Endodermal cell (in vitro differentiated cells): ENCODE measurements around the gene ANKRD22. TPM values are rescaled to one million over a fixed set of nuclear protein-coding genes. Genes with fewer than 3 reads are reported as not detected.

ENCODE experiments used
- DNase-seq: peaks from one replicate; pipeline ENCODE4 v3.0.0-alpha.2; 2017
- H3K27ac ChIP-seq: 2 replicates; pipeline ENCODE4 v1.5.1; 2013; ENCODE audit warnings: mild to moderate bottlenecking, low read depth, low read length, moderate library complexity
- H3K27me3 ChIP-seq: 2 replicates; pipeline ENCODE4 v1.6.1; 2013; ENCODE audit warnings: mild to moderate bottlenecking, low read length, moderate library complexity; ENCODE audit not compliant: insufficient read depth, control insufficient read depth, poor library complexity, severe bottlenecking
- H3K36me3 ChIP-seq: 2 replicates; pipeline ENCODE4 v1.7.0; 2013; ENCODE audit warnings: mild to moderate bottlenecking, low read length, moderate library complexity; ENCODE audit not compliant: control insufficient read depth, insufficient read depth
- H3K4me1 ChIP-seq: one replicate; pipeline ENCODE4 v1.7.0; 2013; ENCODE audit warnings: low read length; ENCODE audit not compliant: control insufficient read depth, insufficient read depth
- H3K4me3 ChIP-seq: 2 replicates; pipeline ENCODE4 v1.5.1; 2013; ENCODE audit warnings: mild to moderate bottlenecking, low read length, moderate library complexity
- H3K9ac ChIP-seq: 2 replicates; pipeline ENCODE4 v1.6.1; 2013; ENCODE audit warnings: mild to moderate bottlenecking, low read length, moderate library complexity; ENCODE audit not compliant: poor library complexity, severe bottlenecking; ENCODE audit errors: extremely low read depth
- H3K9me3 ChIP-seq: 2 replicates; pipeline ENCODE4 v1.6.1; 2013; ENCODE audit warnings: mild to moderate bottlenecking, low read length, moderate library complexity; ENCODE audit not compliant: control insufficient read depth
- H3K27ac Mint-ChIP-seq: 2 replicates; pipeline ENCODE4 v1.8.0; 2020; ENCODE audit warnings: mixed read lengths
- H3K27me3 Mint-ChIP-seq: 2 replicates; pipeline ENCODE4 v1.8.0; 2021; ENCODE audit warnings: mild to moderate bottlenecking, mixed read lengths; ENCODE audit not compliant: insufficient read depth
- H3K36me3 Mint-ChIP-seq: 2 replicates; pipeline ENCODE4 v1.8.0; 2020; ENCODE audit warnings: low read depth, mixed read lengths
- H3K4me1 Mint-ChIP-seq: 2 replicates; pipeline ENCODE4 v1.8.0; 2020; ENCODE audit warnings: mixed read lengths
- H3K4me3 Mint-ChIP-seq: 2 replicates; pipeline ENCODE4 v1.8.0; 2020; ENCODE audit warnings: mild to moderate bottlenecking, moderate library complexity, mixed read lengths
- H3K9me3 Mint-ChIP-seq: 2 replicates; pipeline ENCODE4 v1.8.0; 2020; ENCODE audit warnings: mild to moderate bottlenecking, mixed read lengths
- WGBS, 2 experiments: methylation state at CpG; one replicate each; pipeline versions ENCODE4 v1.1.5 to v1.1.7; 2013; ENCODE audit warnings: missing lambda C conversion rate in 2 of 2, mixed read lengths in 1 of 2; ENCODE audit not compliant: insufficient coverage in 1 of 2, insufficient read length in 1 of 2; 5-methylcytosine and 5-hydroxymethylcytosine counted together
- total RNA-seq, 2 donors: library from RNA; stranded (reverse); fragmentation: NEBNext Ultra II Directional in 1 of 2; extraction: Animal tissue kit (Norgen Biotek cat#: 25700) in 1 of 2; gene quantifications; 2 replicates in 1 of 2; 3 replicates in 1 of 2; pipeline ENCODE4 v1.2.1, GENCODE V29; 2021
- TF ChIP-seq, protein P1 (sequence below): fragments of 200-600 bp; sonication (generic); conservative IDR thresholded peaks from 2 replicates; pipeline ENCODE4 v1.5.0; 2021; ENCODE audit warnings: antibody characterized with exemption, mild to moderate bottlenecking

Gene ANKRD22
- total RNA-seq, 2 donors from 2014 or later: not detected

DNA sequence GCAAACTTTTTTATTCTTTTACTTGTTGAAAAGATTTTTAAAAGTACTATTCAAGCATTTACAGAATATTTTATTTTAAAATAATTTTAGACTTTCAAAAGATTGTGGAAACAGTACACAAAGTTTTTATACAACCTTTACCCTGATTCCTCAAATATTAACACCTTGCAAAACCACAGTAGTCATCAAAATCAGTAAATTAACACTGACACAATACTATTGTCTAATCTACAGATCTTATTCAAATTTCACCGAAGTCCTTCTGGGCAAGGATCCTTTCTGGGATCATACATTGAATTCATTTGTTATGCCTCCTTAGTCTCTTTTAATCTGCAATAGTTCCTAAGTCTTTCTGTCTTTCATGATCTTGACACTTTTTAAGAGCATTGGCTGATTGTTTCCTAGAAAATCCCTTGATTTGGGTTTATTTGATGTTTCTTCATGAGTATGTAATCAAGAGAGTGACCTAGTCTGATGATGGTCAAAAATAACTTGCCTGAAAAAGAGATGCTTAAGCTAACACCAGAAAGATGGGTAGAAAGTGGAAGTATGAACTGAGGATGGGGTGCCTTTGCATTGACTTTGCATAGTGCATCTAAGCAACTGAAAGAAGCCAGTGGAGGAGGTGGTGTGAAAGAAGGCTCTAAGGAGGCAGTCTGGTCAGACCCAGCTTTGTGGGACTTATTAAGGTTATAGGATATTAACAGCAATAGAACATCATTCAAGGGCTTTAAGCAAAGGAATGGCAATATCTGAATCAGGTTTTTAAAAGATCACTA lies 38.1 kb upstream of the ANKRD22 start:
- Mint-ChIP-seq H3K9me3 (no peaks in the 10 kb centered on the region), H3K36me3 (no peaks in the 10 kb centered on the region), H3K4me3 (no peak overlapping the region), H3K27ac (no peak overlapping the region), H3K4me1 (peaks cover 12% of the 10 kb centered on the region), H3K27me3 (peaks cover 2% of the 10 kb centered on the region)
- Histone ChIP-seq H3K9ac (no peak overlapping the region), H3K36me3 (no peaks in the 10 kb centered on the region), H3K4me1 (no peaks in the 10 kb centered on the region), H3K4me3 (no peak overlapping the region), H3K27me3 (peaks cover 24% of the 10 kb centered on the region), H3K27ac (no peak overlapping the region), H3K9me3 (no peaks in the 10 kb centered on the region)
- DNase-seq: no peak
- TF ChIP-seq, protein P1, sequence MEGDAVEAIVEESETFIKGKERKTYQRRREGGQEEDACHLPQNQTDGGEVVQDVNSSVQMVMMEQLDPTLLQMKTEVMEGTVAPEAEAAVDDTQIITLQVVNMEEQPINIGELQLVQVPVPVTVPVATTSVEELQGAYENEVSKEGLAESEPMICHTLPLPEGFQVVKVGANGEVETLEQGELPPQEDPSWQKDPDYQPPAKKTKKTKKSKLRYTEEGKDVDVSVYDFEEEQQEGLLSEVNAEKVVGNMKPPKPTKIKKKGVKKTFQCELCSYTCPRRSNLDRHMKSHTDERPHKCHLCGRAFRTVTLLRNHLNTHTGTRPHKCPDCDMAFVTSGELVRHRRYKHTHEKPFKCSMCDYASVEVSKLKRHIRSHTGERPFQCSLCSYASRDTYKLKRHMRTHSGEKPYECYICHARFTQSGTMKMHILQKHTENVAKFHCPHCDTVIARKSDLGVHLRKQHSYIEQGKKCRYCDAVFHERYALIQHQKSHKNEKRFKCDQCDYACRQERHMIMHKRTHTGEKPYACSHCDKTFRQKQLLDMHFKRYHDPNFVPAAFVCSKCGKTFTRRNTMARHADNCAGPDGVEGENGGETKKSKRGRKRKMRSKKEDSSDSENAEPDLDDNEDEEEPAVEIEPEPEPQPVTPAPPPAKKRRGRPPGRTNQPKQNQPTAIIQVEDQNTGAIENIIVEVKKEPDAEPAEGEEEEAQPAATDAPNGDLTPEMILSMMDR: no peak
- 79 to 91% methylated on average over 1 of the region's 1 CpG for WGBS, 2 experiments

GRCh38 chr10:88888810-88889445 lies 37.3 kb upstream of the ANKRD22 start:
- no peak for DNase-seq
- no peak overlapping the region for H3K27ac Mint-ChIP-seq
- no peaks in the 10 kb centered on the region for H3K9me3 ChIP-seq
- no peak overlapping the region for H3K4me3 Mint-ChIP-seq
- no peak overlapping the region for H3K27ac ChIP-seq
- H3K9ac ChIP-seq: no peak overlapping the region
- no peak overlapping the region for H3K4me3 ChIP-seq
- H3K9me3 Mint-ChIP-seq: no peaks in the 10 kb centered on the region
- TF ChIP-seq, protein P1: no peak
- peaks cover 24% of the 10 kb centered on the region for H3K27me3 ChIP-seq
- H3K36me3 Mint-ChIP-seq: no peaks in the 10 kb centered on the region
- peaks cover 8% of the 10 kb centered on the region for H3K4me1 Mint-ChIP-seq
- H3K4me1 ChIP-seq: no peaks in the 10 kb centered on the region
- peaks cover 2% of the 10 kb centered on the region for H3K27me3 Mint-ChIP-seq
- H3K36me3 ChIP-seq: no peaks in the 10 kb centered on the region

GRCh38 chr10:88886557-88886956 lies 34.9 kb upstream of the ANKRD22 start:
- Mint-ChIP-seq H3K4me1 (no peaks in the 10 kb centered on the region), H3K4me3 (no peak overlapping the region), H3K27me3 (peaks cover 8% of the 10 kb centered on the region), H3K9me3 (no peaks in the 10 kb centered on the region), H3K36me3 (no peaks in the 10 kb centered on the region), H3K27ac (no peak overlapping the region)
- no peak overlapping the region for H3K4me3 ChIP-seq
- H3K9me3 ChIP-seq: no peaks in the 10 kb centered on the region
- no peak overlapping the region for H3K27ac ChIP-seq
- TF ChIP-seq, protein P1: no peak
- H3K4me1 ChIP-seq: no peaks in the 10 kb centered on the region
- DNase-seq: no peak
- H3K9ac ChIP-seq: no peak overlapping the region
- H3K27me3 ChIP-seq: peaks cover 33% of the 10 kb centered on the region
- H3K36me3 ChIP-seq: no peaks in the 10 kb centered on the region
